ENCODE results near the gene MAPT. TPM values are rescaled to one million over a fixed set of nuclear protein-coding genes. Genes with fewer than 3 reads are reported as not detected.

Gene MAPT
- total RNA-seq, 1 experiment from 2014 or later = 37.5 TPM

DNA sequence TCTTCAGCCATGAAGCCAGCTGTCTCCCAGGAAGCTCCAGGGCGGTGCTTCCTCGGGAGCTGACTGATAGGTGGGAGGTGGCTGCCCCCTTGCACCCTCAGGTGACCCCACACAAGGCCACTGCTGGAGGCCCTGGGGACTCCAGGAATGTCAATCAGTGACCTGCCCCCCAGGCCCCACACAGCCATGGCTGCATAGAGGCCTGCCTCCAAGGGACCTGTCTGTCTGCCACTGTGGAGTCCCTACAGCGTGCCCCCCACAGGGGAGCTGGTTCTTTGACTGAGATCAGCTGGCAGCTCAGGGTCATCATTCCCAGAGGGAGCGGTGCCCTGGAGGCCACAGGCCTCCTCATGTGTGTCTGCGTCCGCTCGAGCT lies 118.8 kb downstream of the MAPT start:
- ChIA-PET POLR2A (no interaction called here), RAD21 (ENCODE audit: low non-redundant PET in 1 of 2, low total read pairs in 2 of 2, uncharacterized antibody in 2 of 2, unreplicated experiment in 2 of 2) (no interaction called here), CTCF (no interaction called here)
- Histone ChIP-seq H3K4me1 (ENCODE audit: control insufficient read depth in 1 of 2, insufficient read depth in 2 of 2, low read length in 2 of 2) (no peaks in the 10 kb centered on the region), H3K27ac (ENCODE audit: low read depth, low read length) (no peak overlapping the region), H4K20me1 (ENCODE audit: insufficient read depth) (no peaks in the 10 kb centered on the region), H3K27me3 (ENCODE audit: insufficient read depth, low read length) (no peaks in the 10 kb centered on the region), H3K36me3 (ENCODE audit: control insufficient read depth in 1 of 2, insufficient read depth in 2 of 2, low read length in 2 of 2) (no peaks in the 10 kb centered on the region), H3K9me3 (ENCODE audit: control insufficient read depth in 1 of 2, insufficient read depth in 1 of 2, low read depth in 1 of 2, low read length in 2 of 2) (no peaks in the 10 kb centered on the region), H3K9me2 (ENCODE audit: insufficient read depth) (no peaks in the 10 kb centered on the region), H3K9ac (ENCODE audit: low read length) (no peak overlapping the region), H3K4me3 (replicated peaks in 1 of 2; ENCODE audit: low read depth in 1 of 2, low read length in 2 of 2) (no peak overlapping the region), H3K4me2 (ENCODE audit: low read length) (no peak overlapping the region), H3K79me2 (ENCODE audit: insufficient read depth, low read length) (no peaks in the 10 kb centered on the region), H2AFZ (ENCODE audit: low read depth, low read length, poor library complexity, severe bottlenecking) (no peak overlapping the region)
- ATAC-seq = no peak
- no peak for DNase-seq (ENCODE audit: low read depth, low spot score)
- BruUV-seq (replicated peaks) = no TSS peak
- TF ChIP-seq TCF7L2 (IDR thresholded peaks at IDR 0.05; ENCODE audit: borderline replicate concordance, extremely low read depth, insufficient read depth, insufficient read length) (no peak), YY1 (IDR thresholded peaks at IDR 0.05; ENCODE audit: extremely low read depth, insufficient replicate concordance, low read depth, low read length) (no peak), POLR2AphosphoS5 (IDR thresholded peaks at IDR 0.05; ENCODE audit: low read depth, low read length) (no peak), ZFX (IDR thresholded peaks at IDR 0.05) (no peak), POLR2A (IDR thresholded peaks at IDR 0.05; ENCODE audit: borderline replicate concordance, extremely low read depth, insufficient read depth, insufficient read length) (no peak)
- TF ChIP-seq, protein P1, sequence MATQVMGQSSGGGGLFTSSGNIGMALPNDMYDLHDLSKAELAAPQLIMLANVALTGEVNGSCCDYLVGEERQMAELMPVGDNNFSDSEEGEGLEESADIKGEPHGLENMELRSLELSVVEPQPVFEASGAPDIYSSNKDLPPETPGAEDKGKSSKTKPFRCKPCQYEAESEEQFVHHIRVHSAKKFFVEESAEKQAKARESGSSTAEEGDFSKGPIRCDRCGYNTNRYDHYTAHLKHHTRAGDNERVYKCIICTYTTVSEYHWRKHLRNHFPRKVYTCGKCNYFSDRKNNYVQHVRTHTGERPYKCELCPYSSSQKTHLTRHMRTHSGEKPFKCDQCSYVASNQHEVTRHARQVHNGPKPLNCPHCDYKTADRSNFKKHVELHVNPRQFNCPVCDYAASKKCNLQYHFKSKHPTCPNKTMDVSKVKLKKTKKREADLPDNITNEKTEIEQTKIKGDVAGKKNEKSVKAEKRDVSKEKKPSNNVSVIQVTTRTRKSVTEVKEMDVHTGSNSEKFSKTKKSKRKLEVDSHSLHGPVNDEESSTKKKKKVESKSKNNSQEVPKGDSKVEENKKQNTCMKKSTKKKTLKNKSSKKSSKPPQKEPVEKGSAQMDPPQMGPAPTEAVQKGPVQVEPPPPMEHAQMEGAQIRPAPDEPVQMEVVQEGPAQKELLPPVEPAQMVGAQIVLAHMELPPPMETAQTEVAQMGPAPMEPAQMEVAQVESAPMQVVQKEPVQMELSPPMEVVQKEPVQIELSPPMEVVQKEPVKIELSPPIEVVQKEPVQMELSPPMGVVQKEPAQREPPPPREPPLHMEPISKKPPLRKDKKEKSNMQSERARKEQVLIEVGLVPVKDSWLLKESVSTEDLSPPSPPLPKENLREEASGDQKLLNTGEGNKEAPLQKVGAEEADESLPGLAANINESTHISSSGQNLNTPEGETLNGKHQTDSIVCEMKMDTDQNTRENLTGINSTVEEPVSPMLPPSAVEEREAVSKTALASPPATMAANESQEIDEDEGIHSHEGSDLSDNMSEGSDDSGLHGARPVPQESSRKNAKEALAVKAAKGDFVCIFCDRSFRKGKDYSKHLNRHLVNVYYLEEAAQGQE (IDR thresholded peaks at IDR 0.05; ENCODE audit: low read depth) = no peak
- intact Hi-C loops (cut with micrococcal nuclease) = no loop called here

All from HCT116 (cell line).